PFSK-1 (cell line): Measurements from ENCODE around the gene OR5T1.

Experiments used
- FOXP2 ChIP-seq: optimal IDR thresholded peaks from 2 replicates; pipeline ENCODE3; 2011; ENCODE audit warnings: borderline replicate concordance, control low read depth, inconsistent platforms; ENCODE audit not compliant: insufficient read depth; ENCODE audit errors: extremely low read length, extremely low read depth
- POLR2AphosphoS5 ChIP-seq: IDR thresholded peaks from 2 replicates; pipeline ENCODE4 v1.6.1; 2012; ENCODE audit warnings: low read depth, mild to moderate bottlenecking, control low read depth, low read length, moderate library complexity
- SIN3A ChIP-seq: IDR thresholded peaks from 2 replicates; pipeline ENCODE4 v1.6.1; 2012; ENCODE audit warnings: mild to moderate bottlenecking, low read length, moderate library complexity, borderline replicate concordance; ENCODE audit not compliant: insufficient read depth
- TAF1 ChIP-seq: IDR thresholded peaks from 2 replicates; pipeline ENCODE4 v1.6.1; 2012; ENCODE audit warnings: low read length, control low read depth, borderline replicate concordance; ENCODE audit not compliant: insufficient read depth
- TF ChIP-seq, protein P1 (sequence below), 2 experiments: IDR thresholded peaks; 2 replicates each; pipeline versions ENCODE4 v1.6.1 to v1.8.0; 2011 to 2012; ENCODE audit warnings: low read depth in 2 of 2, low read length in 2 of 2, control low read depth in 1 of 2, inconsistent platforms in 1 of 2, mild to moderate bottlenecking in 1 of 2, moderate library complexity in 1 of 2; ENCODE audit not compliant: insufficient read depth in 1 of 2

Gene OR5T1

DNA sequence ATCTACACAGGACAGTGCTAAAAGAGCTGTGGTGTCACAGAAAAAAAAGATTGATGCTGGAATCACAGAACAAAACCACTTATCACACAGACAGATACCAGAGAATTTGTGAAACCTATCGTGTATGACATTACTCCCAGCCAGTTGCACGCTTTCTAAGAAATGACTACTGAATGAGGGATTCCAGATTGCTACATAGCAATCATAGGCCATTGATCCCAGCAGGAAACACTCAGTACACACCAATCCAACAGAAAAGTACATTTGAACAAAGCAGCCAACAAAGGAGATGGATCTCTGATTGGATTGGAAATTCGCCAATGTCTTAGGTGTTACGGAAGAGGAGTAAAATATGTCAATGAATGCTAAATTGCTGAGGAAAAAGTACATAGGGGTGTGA is 22.9 kb downstream of the OR5T1 start:
- TF ChIP-seq POLR2AphosphoS5, result no peak
- TF ChIP-seq TAF1, result no peak
- TF ChIP-seq FOXP2, result no peak
- TF ChIP-seq, protein P1, sequence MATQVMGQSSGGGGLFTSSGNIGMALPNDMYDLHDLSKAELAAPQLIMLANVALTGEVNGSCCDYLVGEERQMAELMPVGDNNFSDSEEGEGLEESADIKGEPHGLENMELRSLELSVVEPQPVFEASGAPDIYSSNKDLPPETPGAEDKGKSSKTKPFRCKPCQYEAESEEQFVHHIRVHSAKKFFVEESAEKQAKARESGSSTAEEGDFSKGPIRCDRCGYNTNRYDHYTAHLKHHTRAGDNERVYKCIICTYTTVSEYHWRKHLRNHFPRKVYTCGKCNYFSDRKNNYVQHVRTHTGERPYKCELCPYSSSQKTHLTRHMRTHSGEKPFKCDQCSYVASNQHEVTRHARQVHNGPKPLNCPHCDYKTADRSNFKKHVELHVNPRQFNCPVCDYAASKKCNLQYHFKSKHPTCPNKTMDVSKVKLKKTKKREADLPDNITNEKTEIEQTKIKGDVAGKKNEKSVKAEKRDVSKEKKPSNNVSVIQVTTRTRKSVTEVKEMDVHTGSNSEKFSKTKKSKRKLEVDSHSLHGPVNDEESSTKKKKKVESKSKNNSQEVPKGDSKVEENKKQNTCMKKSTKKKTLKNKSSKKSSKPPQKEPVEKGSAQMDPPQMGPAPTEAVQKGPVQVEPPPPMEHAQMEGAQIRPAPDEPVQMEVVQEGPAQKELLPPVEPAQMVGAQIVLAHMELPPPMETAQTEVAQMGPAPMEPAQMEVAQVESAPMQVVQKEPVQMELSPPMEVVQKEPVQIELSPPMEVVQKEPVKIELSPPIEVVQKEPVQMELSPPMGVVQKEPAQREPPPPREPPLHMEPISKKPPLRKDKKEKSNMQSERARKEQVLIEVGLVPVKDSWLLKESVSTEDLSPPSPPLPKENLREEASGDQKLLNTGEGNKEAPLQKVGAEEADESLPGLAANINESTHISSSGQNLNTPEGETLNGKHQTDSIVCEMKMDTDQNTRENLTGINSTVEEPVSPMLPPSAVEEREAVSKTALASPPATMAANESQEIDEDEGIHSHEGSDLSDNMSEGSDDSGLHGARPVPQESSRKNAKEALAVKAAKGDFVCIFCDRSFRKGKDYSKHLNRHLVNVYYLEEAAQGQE (IDR thresholded peaks at IDR 0.05; ENCODE audit: insufficient read depth in 1 of 2, low read depth in 2 of 2, low read length in 2 of 2), result no peak
- TF ChIP-seq SIN3A, result no peak

DNA sequence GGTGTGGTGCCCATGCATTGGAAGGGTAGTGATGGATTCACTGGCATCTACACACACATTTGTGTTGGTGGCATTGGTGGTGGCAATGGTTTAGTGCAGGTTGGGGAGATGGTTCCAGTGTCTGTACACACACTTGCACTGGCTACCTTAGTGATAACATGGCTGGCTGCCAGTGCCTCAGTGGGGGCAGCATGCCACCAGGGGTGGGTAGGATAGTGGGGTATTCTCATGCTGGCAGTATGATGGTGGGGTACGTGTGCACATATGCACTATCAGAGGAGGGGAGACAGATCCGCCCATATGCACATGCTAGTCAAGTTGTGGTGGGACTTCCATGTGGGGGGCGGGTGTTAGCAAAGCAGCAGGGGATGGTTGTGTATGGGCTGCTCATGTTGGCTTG is 33.9 kb downstream of the OR5T1 start:
- TF ChIP-seq, protein P1 (IDR thresholded peaks at IDR 0.05; ENCODE audit: insufficient read depth in 1 of 2, low read depth in 2 of 2, low read length in 2 of 2), result no peak

DNA sequence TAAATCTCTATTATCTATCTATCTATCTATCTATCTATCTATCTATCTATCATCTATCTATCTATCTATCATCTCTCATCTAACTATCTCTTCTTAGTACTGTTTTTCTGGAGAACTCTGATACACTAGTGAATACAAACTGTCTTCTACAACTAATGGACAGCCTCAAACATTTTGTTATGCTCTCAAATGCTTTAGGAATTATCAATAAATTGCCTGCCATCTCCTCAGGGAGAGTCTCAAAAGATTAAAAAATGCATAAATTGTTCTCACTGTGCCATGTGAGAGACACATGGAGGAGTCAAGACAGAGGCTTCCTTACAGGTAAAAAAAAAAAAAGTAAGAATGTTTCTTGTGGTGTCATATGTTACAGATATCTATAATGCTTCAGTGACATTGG is 40.9 kb downstream of the OR5T1 start, which contains the start of gene OR8K3:
Gene OR8K3, plus strand, starts transcription at position 301 of the 400 bp plus-strand sequence. CDS start 3,163 bp downstream, outside the sequence.
- TF ChIP-seq FOXP2, result no peak
- TF ChIP-seq, protein P1 (IDR thresholded peaks at IDR 0.05; ENCODE audit: insufficient read depth in 1 of 2, low read depth in 2 of 2, low read length in 2 of 2), result no peak
- TF ChIP-seq SIN3A, result no peak
- no peak for TF ChIP-seq TAF1
- TF ChIP-seq POLR2AphosphoS5, result no peak
